ENCODE data around the gene IL1RAP.

Gene IL1RAP

GRCh38 chr3:190601622-190602021 lies 87.7 kb downstream of the IL1RAP start:
- DNase-seq (ENCODE audit: low read depth): no peak
- no peak overlapping the region for H3K4me3 ChIP-seq (ENCODE audit: low read depth, low read length)
- TF ChIP-seq CTCF (IDR thresholded peaks at IDR 0.05; ENCODE audit: control insufficient read depth, extremely low read depth, insufficient read depth): no peak

- TF ChIP-seq CTCF (IDR thresholded peaks at IDR 0.05; ENCODE audit: control insufficient read depth, extremely low read depth, insufficient read depth): no peak
- no peak overlapping the region for H3K4me3 ChIP-seq (ENCODE audit: low read depth, low read length)
- no peak for DNase-seq (ENCODE audit: low read depth)
Observed at GRCh38 chr3:190605385-190605784, 91.5 kb downstream of the IL1RAP start.

DNA sequence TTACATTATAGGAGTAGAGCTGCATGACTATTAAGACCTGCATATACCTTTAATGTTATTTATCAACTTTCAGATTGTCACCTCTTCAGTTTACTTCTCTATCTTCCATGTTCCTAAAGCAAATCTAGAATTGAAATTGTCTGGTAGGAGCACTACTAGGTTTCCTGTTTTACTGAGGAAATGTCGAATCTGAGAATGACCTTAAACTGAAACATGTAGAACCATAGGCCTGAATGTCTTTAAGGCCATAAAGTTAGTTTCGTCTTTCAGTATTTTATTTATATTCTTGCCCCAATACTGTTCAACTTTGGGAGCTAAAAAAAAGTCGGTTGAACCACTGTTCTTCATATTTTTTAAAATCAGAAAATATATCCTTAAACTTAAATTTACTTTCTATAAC lies 92.7 kb downstream of the IL1RAP start:
- no peak for TF ChIP-seq CTCF (IDR thresholded peaks at IDR 0.05; ENCODE audit: control insufficient read depth, extremely low read depth, insufficient read depth)
- H3K4me3 ChIP-seq (ENCODE audit: low read depth, low read length): no peak overlapping the region
- DNase-seq (ENCODE audit: low read depth): no peak

- no peak overlapping the region for H3K4me3 ChIP-seq (ENCODE audit: low read depth, low read length)
- DNase-seq (ENCODE audit: low read depth): no peak
- TF ChIP-seq CTCF (IDR thresholded peaks at IDR 0.05; ENCODE audit: control insufficient read depth, extremely low read depth, insufficient read depth): no peak
Observed at GRCh38 chr3:190607021-190607420, 93.1 kb downstream of the IL1RAP start.

DNA sequence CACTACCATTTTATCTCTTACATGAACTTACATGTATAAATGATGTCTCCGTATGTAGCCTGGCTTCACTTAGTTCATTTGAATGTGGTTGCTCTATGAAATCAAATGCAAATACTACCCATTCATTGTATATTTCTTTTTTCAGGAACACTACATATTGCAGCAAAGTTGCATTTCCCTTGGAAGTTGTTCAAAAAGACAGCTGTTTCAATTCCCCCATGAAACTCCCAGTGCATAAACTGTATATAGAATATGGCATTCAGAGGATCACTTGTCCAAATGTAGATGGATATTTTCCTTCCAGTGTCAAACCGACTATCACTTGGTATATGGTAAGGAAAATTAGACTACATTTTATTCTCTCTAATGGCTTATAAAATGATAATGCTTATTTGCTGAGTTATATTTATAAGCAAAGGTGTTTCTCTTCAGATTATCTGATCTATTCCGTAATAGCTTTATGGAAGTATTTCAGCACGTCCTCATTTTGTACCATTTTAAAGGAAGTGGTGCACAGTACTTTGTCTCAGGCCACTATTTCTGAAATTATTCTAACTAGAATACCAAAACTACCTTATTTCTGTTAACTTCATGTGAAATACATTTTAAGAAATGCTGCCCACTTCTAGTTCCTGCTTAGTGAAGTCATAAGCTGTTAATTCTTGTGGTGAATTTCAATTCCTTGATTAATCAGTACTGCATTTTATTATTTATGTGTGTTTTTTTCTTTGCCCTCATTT lies 95.1 kb downstream of the IL1RAP start:
- TF ChIP-seq CTCF (IDR thresholded peaks at IDR 0.05; ENCODE audit: control insufficient read depth, extremely low read depth, insufficient read depth): no peak
- DNase-seq (ENCODE audit: low read depth): no peak
- H3K4me3 ChIP-seq (ENCODE audit: low read depth, low read length): no peak overlapping the region

DNA sequence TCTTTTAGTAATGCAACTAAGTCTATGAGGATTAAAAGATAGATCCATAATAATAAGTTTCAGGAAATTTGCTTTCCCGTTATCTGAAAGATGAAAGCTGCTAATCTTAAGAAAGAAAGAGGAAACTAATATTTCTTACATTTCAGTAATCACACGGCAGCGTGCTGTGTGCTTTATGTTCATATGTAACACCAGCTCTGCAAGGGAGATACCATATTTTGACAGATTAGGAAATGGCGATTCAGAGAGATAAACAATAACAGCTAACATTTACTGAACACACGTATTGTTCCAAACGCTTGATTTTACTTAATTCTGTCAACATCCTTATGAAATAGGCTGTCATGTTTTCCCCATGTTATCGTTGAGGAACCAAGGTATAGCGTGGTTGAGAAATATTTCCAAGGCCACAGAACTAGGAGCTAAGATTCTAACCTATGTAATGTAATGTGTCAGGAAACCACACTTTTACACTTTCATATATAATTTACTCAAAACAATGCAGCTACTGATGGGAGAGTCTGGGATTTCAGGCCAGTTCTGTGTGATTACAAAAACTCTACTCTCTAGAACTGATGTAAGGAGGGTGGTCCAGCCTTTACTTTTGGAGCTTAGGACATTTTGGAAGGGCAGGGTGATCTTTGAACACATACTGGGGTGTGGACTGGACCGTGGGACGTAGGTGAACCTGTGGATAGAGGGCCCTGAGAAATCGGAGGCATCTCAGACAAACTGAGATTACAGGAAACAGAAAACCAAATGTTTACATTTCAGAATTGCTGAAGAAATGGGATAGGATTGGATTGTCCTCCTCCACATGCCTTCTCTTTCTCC lies 100.6 kb downstream of the IL1RAP start:
- no peak overlapping the region for H3K4me3 ChIP-seq (ENCODE audit: low read depth, low read length)
- no peak for DNase-seq (ENCODE audit: low read depth)
- no peak for TF ChIP-seq CTCF (IDR thresholded peaks at IDR 0.05; ENCODE audit: control insufficient read depth, extremely low read depth, insufficient read depth)

All from LNCaP clone FGC (cell line).